AG09319 (cell line): ENCODE data around the gene CDK5RAP2.

Experiments
- DNase-seq: peaks from one replicate; pipeline ENCODE4 v3.0.0-alpha.2; 2010; ENCODE audit warnings: low read depth; ENCODE audit errors: extremely low read depth
- TF ChIP-seq, protein P1 (sequence below): IDR thresholded peaks from 2 replicates; pipeline ENCODE4 v1.5.1; 2011; ENCODE audit warnings: low read depth, mild to moderate bottlenecking, inconsistent platforms, low read length, moderate library complexity

Gene CDK5RAP2

DNA sequence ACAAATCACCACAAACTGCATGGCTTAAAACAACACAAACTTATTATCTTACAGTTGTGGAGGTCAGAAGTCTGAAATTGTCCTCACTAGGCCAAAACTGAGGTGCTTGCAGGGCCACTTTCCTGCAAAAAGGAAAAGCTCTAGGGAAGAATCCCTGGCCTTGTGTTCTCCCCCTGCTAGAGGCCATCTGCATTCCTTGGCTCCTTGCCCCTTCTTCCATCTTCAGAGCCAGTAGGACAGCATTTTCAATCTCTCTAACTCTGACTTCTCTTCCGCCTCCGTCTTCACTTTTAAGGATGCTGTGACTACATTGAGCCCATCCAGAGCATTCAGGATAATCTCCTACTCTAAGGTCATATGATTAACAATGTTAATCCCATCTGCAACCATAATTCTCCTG lies 236.6 kb downstream of the CDK5RAP2 start:
- DNase-seq = no peak
- TF ChIP-seq, protein P1, sequence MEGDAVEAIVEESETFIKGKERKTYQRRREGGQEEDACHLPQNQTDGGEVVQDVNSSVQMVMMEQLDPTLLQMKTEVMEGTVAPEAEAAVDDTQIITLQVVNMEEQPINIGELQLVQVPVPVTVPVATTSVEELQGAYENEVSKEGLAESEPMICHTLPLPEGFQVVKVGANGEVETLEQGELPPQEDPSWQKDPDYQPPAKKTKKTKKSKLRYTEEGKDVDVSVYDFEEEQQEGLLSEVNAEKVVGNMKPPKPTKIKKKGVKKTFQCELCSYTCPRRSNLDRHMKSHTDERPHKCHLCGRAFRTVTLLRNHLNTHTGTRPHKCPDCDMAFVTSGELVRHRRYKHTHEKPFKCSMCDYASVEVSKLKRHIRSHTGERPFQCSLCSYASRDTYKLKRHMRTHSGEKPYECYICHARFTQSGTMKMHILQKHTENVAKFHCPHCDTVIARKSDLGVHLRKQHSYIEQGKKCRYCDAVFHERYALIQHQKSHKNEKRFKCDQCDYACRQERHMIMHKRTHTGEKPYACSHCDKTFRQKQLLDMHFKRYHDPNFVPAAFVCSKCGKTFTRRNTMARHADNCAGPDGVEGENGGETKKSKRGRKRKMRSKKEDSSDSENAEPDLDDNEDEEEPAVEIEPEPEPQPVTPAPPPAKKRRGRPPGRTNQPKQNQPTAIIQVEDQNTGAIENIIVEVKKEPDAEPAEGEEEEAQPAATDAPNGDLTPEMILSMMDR = no peak
